DLD1 (cell line): ENCODE data around the gene ARHGAP22.

Experiments
- in situ Hi-C: cut with HindIII; loops from 2 replicates; pipeline ENCODE4 v1.10.0; 2017; ENCODE audit warnings: low sequenced_read_pairs

The ARHGAP22 gene

GRCh38 chr10:48555310-48556042 is 49.4 kb downstream of the ARHGAP22 start:
- in situ Hi-C loops, result no loop called here

- in situ Hi-C loops, result no loop called here
Observed at GRCh38 chr10:48554656-48555055, 50.2 kb downstream of the ARHGAP22 start.

- in situ Hi-C loops, result no loop called here
Observed at GRCh38 chr10:48554246-48554645, 50.6 kb downstream of the ARHGAP22 start.

- in situ Hi-C loops, result no loop called here
Observed at GRCh38 chr10:48552946-48553564, 51.8 kb downstream of the ARHGAP22 start.

GRCh38 chr10:48551861-48552591 is 52.8 kb downstream of the ARHGAP22 start:
- in situ Hi-C loops, result no loop called here

- in situ Hi-C loops, result no loop called here
Observed at GRCh38 chr10:48550977-48551376, 53.9 kb downstream of the ARHGAP22 start.

GRCh38 chr10:48550071-48550691 is 54.7 kb downstream of the ARHGAP22 start:
- in situ Hi-C loops, result no loop called here

- in situ Hi-C loops, result loop anchor here (25.0 kb wide), 1 partner anchor 88 kb away; no protein-coding TSS in a partner anchor
Observed at GRCh38 chr10:48549236-48549635, 55.6 kb downstream of the ARHGAP22 start.

GRCh38 chr10:48548531-48549135 is 56.2 kb downstream of the ARHGAP22 start:
- in situ Hi-C loops, result loop anchor here (25.0 kb wide), 1 partner anchor 89 kb away; no protein-coding TSS in a partner anchor

- in situ Hi-C loops, result loop anchor here (25.0 kb wide), 1 partner anchor 89 kb away; no protein-coding TSS in a partner anchor
Observed at GRCh38 chr10:48547981-48548380, 56.9 kb downstream of the ARHGAP22 start.

- in situ Hi-C loops, result loop anchor here (25.0 kb wide), 1 partner anchor 90 kb away; no protein-coding TSS in a partner anchor
Observed at GRCh38 chr10:48547061-48547895, 57.6 kb downstream of the ARHGAP22 start.

- in situ Hi-C loops, result loop anchor here (25.0 kb wide), 1 partner anchor 92 kb away; no protein-coding TSS in a partner anchor
Observed at GRCh38 chr10:48545462-48546145, 59.3 kb downstream of the ARHGAP22 start.

- in situ Hi-C loops, result loop anchor here (25.0 kb wide), 1 partner anchor 94 kb away; no protein-coding TSS in a partner anchor
Observed at GRCh38 chr10:48543182-48543844, 61.6 kb downstream of the ARHGAP22 start.

GRCh38 chr10:48542471-48543181 is 62.2 kb downstream of the ARHGAP22 start:
- in situ Hi-C loops, result loop anchor here (25.0 kb wide), 1 partner anchor 95 kb away; no protein-coding TSS in a partner anchor

GRCh38 chr10:48541144-48541795 is 63.6 kb downstream of the ARHGAP22 start:
- in situ Hi-C loops, result loop anchor here (25.0 kb wide), 1 partner anchor 96 kb away; no protein-coding TSS in a partner anchor

- in situ Hi-C loops, result loop anchor here (25.0 kb wide), 1 partner anchor 99 kb away; no protein-coding TSS in a partner anchor
Observed at GRCh38 chr10:48538611-48539010, 66.3 kb downstream of the ARHGAP22 start.
